ENCODE data around the gene PLRG1.

Gene PLRG1

DNA sequence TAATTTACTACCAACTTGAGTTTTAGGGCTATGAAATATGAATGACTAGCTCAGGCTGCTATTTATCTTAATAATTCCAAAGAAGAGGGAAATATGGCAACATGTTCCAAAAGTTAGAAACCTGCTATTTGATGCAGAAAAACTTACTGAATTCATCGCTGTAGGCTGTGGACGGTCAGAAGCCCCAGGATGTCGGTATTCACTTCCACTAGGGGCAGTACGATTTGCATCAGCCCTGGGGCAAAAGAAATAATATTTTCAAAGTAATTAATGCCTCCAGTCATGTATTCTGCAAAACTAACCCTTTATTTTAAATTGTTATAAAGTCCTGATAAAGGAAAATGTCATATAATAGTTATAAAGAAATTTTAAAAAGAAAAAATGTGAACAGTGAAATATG lies 4.5 kb downstream of the PLRG1 start:
- Histone ChIP-seq H3K4me2 (ENCODE audit: low read depth, low read length) (no peak overlapping the region), H3F3A (ENCODE audit: insufficient read depth, low read length) (no peaks in the 10 kb centered on the region), H3K27me3 (replicated peaks; ENCODE audit: insufficient read depth, low read length) (no peaks in the 10 kb centered on the region), H3K9me2 (replicated peaks; ENCODE audit: insufficient read depth, low read length) (no peaks in the 10 kb centered on the region), H3K27ac (ENCODE audit: low read length) (no peak overlapping the region), H3K4me1 (ENCODE audit: low read length) (peaks cover 11% of the 10 kb centered on the region), H3K9ac (ENCODE audit: low read length) (no peak overlapping the region), H3K36me3 (replicated peaks; ENCODE audit: insufficient read depth, low read length) (peaks cover 17% of the 10 kb centered on the region), H2AFZ (ENCODE audit: low read length) (no peak overlapping the region), H3K4me3 (ENCODE audit: low read length) (no peak overlapping the region), H4K20me1 (ENCODE audit: insufficient read depth, low read length) (no peaks in the 10 kb centered on the region), H3K79me2 (ENCODE audit: low read length) (peaks cover 31% of the 10 kb centered on the region), H3K9me3 (replicated peaks; ENCODE audit: insufficient read depth, low read length) (no peaks in the 10 kb centered on the region)
- no peak for DNase-seq
- TF ChIP-seq EZH2 (optimal IDR thresholded peaks at IDR 0.05; ENCODE audit: low read depth, low read length) (no peak), EZH2phosphoT487 (IDR thresholded peaks at IDR 0.05; ENCODE audit: low read length) (no peak)
- TF ChIP-seq, protein P1, sequence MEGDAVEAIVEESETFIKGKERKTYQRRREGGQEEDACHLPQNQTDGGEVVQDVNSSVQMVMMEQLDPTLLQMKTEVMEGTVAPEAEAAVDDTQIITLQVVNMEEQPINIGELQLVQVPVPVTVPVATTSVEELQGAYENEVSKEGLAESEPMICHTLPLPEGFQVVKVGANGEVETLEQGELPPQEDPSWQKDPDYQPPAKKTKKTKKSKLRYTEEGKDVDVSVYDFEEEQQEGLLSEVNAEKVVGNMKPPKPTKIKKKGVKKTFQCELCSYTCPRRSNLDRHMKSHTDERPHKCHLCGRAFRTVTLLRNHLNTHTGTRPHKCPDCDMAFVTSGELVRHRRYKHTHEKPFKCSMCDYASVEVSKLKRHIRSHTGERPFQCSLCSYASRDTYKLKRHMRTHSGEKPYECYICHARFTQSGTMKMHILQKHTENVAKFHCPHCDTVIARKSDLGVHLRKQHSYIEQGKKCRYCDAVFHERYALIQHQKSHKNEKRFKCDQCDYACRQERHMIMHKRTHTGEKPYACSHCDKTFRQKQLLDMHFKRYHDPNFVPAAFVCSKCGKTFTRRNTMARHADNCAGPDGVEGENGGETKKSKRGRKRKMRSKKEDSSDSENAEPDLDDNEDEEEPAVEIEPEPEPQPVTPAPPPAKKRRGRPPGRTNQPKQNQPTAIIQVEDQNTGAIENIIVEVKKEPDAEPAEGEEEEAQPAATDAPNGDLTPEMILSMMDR (IDR thresholded peaks at IDR 0.05; ENCODE audit: low read length): no peak

DNA sequence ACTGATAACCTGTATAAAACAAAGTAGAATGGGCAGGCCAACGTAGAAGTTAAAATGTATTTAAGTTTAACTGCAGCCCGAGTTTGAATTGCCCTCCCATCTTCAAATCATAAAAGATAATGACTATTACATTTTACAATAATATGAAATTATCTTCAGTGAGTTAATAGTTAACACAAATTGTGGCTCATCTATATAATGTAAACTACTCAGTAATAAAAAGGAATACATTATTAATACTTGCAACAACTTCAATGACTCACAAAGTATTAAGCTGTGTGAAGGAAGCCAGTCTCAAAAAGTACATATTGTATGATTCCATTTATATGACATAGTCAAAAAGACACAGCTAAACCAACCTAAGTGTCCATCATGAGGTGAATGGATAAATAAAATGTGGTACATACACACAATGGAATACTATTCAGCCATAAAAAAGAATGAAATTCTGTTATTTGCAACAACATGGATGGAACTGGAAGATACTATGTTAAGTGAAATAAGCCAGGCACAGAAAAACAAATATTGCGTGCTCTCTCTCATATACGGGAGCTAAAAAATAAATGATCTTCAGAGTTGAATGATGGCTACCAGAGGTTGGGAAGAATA lies 7.8 kb downstream of the PLRG1 start:
- Histone ChIP-seq H3K9me2 (replicated peaks; ENCODE audit: insufficient read depth, low read length) (no peaks in the 10 kb centered on the region), H3K4me1 (ENCODE audit: low read length) (no peaks in the 10 kb centered on the region), H4K20me1 (ENCODE audit: insufficient read depth, low read length) (no peaks in the 10 kb centered on the region), H3K9ac (ENCODE audit: low read length) (no peak overlapping the region), H3K4me2 (ENCODE audit: low read depth, low read length) (no peak overlapping the region), H3K27me3 (replicated peaks; ENCODE audit: insufficient read depth, low read length) (no peaks in the 10 kb centered on the region), H3K27ac (ENCODE audit: low read length) (no peak overlapping the region), H3K9me3 (replicated peaks; ENCODE audit: insufficient read depth, low read length) (no peaks in the 10 kb centered on the region), H3K4me3 (ENCODE audit: low read length) (no peak overlapping the region), H3K79me2 (ENCODE audit: low read length) (peaks cover 5% of the 10 kb centered on the region), H3F3A (ENCODE audit: insufficient read depth, low read length) (no peaks in the 10 kb centered on the region), H3K36me3 (replicated peaks; ENCODE audit: insufficient read depth, low read length) (peaks cover 20% of the 10 kb centered on the region), H2AFZ (ENCODE audit: low read length) (no peak overlapping the region)
- no peak for DNase-seq
- no peak for TF ChIP-seq EZH2phosphoT487 (IDR thresholded peaks at IDR 0.05; ENCODE audit: low read length)
- TF ChIP-seq, protein P1 (IDR thresholded peaks at IDR 0.05; ENCODE audit: low read length): no peak
- TF ChIP-seq EZH2 (optimal IDR thresholded peaks at IDR 0.05; ENCODE audit: low read depth, low read length): no peak

DNA sequence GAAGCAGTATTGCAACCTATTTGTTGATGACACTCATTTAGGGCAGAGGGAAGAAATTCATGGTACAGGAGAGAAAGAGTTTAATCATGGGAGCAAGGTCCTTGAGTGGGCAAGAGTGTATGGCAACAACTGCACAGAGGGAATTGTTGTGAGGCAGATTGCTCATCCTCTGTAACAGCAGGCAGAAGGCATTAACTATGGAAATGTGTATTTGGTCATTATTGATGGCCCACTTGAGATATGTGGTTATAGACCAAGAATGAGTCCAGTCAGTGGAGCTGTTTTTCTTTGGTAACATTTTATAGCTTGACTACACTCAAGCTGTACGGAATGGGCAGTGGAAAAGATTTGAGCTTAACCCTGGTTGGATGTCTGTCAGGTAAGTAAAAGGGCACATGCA lies 15.9 kb downstream of the PLRG1 start:
- H3K4me1 ChIP-seq (ENCODE audit: low read length): no peaks in the 10 kb centered on the region
- H3K36me3 ChIP-seq (replicated peaks; ENCODE audit: insufficient read depth, low read length): 0 out of 2 replicates have a peak, but pooled peaks cover 3% of the 10 kb centered on the region
- H3K9me3 ChIP-seq (replicated peaks; ENCODE audit: insufficient read depth, low read length): no peaks in the 10 kb centered on the region
- no peak overlapping the region for H3K4me2 ChIP-seq (ENCODE audit: low read depth, low read length)
- H2AFZ ChIP-seq (ENCODE audit: low read length): no peak overlapping the region
- H3K9ac ChIP-seq (ENCODE audit: low read length): no peak overlapping the region
- H4K20me1 ChIP-seq (ENCODE audit: insufficient read depth, low read length): no peaks in the 10 kb centered on the region
- H3F3A ChIP-seq (ENCODE audit: insufficient read depth, low read length): no peaks in the 10 kb centered on the region
- H3K27me3 ChIP-seq (replicated peaks; ENCODE audit: insufficient read depth, low read length): no peaks in the 10 kb centered on the region
- H3K9me2 ChIP-seq (replicated peaks; ENCODE audit: insufficient read depth, low read length): no peaks in the 10 kb centered on the region
- H3K79me2 ChIP-seq (ENCODE audit: low read length): no peaks in the 10 kb centered on the region
- H3K27ac ChIP-seq (ENCODE audit: low read length): no peak overlapping the region
- DNase-seq: no peak
- TF ChIP-seq EZH2phosphoT487 (IDR thresholded peaks at IDR 0.05; ENCODE audit: low read length) (no peak), EZH2 (optimal IDR thresholded peaks at IDR 0.05; ENCODE audit: low read depth, low read length) (no peak)
- TF ChIP-seq, protein P1 (IDR thresholded peaks at IDR 0.05; ENCODE audit: low read length): no peak
- no peak overlapping the region for H3K4me3 ChIP-seq (ENCODE audit: low read length)
